Fibroblast of mammary gland (primary cell): ENCODE data around the gene TNNT2.

Source experiments
- DNase-seq: peaks from one replicate; pipeline ENCODE4 v3.0.0-alpha.2; 2010; ENCODE audit warnings: low read depth
- H3K4me3 ChIP-seq: 2 replicates; pipeline ENCODE4 v1.5.1; 2011; ENCODE audit warnings: low read depth, mild to moderate bottlenecking, low read length, moderate library complexity; ENCODE audit not compliant: control insufficient read depth
- CTCF ChIP-seq: conservative IDR thresholded peaks from 2 replicates; pipeline ENCODE4 v1.5.1; 2011; ENCODE audit warnings: low read depth, low read length, inconsistent platforms; ENCODE audit not compliant: control insufficient read depth, insufficient read depth

The TNNT2 gene

GRCh38 chr1:201350884-201351283 lies 26.6 kb downstream of the TNNT2 start:
- no peak overlapping the region for H3K4me3 ChIP-seq
- no peak for TF ChIP-seq CTCF
- no peak for DNase-seq

- TF ChIP-seq CTCF, result no peak
- DNase-seq, result no peak
- no peak overlapping the region for H3K4me3 ChIP-seq
Measured at GRCh38 chr1:201350361-201350725, 27.1 kb downstream of the TNNT2 start.

GRCh38 chr1:201349092-201349491 lies 28.4 kb downstream of the TNNT2 start:
- H3K4me3 ChIP-seq, result no peak overlapping the region
- no peak for DNase-seq
- TF ChIP-seq CTCF, result no peak

GRCh38 chr1:201348211-201348566 lies 29.3 kb downstream of the TNNT2 start:
- no peak overlapping the region for H3K4me3 ChIP-seq
- DNase-seq, result peak; percentile 65
- TF ChIP-seq CTCF, result peak; percentile 70

GRCh38 chr1:201347498-201348210 lies 29.8 kb downstream of the TNNT2 start:
- H3K4me3 ChIP-seq, result no peak overlapping the region
- no peak for DNase-seq
- TF ChIP-seq CTCF, result no peak

- no peak overlapping the region for H3K4me3 ChIP-seq
- no peak for DNase-seq
- no peak for TF ChIP-seq CTCF
Measured at GRCh38 chr1:201346987-201347386, 30.5 kb downstream of the TNNT2 start.
